Measurements from ENCODE around the gene RSRC2.
"Not testable (repeated sequence)": the region's sequence is repeated elsewhere in the genome, so short reads cannot be mapped to it uniquely, and the experiment has no call there.

Gene RSRC2

GRCh38 chr12:122516544-122517361 is 10.0 kb downstream of the RSRC2 start:
- Histone ChIP-seq H3K4me3 (ENCODE audit: low read length) (no peak overlapping the region), H3K9me3 (replicated peaks; ENCODE audit: low read length) (no peaks in the 10 kb centered on the region), H3K4me2 (ENCODE audit: low read length) (no peak overlapping the region), H3K9ac (ENCODE audit: low read depth, low read length) (no peak overlapping the region), H3K36me3 (ENCODE audit: insufficient read depth, low read length) (peaks cover 94% of the 10 kb centered on the region), H3K4me1 (ENCODE audit: control insufficient read depth, insufficient read depth, low read length) (peaks cover 19% of the 10 kb centered on the region), H3K27me3 (ENCODE audit: control insufficient read depth, insufficient read depth, low read length) (no peaks in the 10 kb centered on the region)

- Histone ChIP-seq H3K27me3 (ENCODE audit: control insufficient read depth, insufficient read depth, low read length) (no peaks in the 10 kb centered on the region), H3K9me3 (replicated peaks; ENCODE audit: low read length) (no peaks in the 10 kb centered on the region), H3K4me2 (ENCODE audit: low read length) (no peak overlapping the region), H3K4me3 (ENCODE audit: low read length) (no peak overlapping the region), H3K9ac (ENCODE audit: low read depth, low read length) (no peak overlapping the region), H3K36me3 (ENCODE audit: insufficient read depth, low read length) (peaks cover 94% of the 10 kb centered on the region), H3K4me1 (ENCODE audit: control insufficient read depth, insufficient read depth, low read length) (peaks cover 19% of the 10 kb centered on the region)
Measured at GRCh38 chr12:122515275-122515674, 11.5 kb downstream of the RSRC2 start.

GRCh38 chr12:122513660-122514059 is 13.1 kb downstream of the RSRC2 start:
- H3K9ac ChIP-seq (ENCODE audit: low read depth, low read length): no peak overlapping the region
- no peaks in the 10 kb centered on the region for H3K9me3 ChIP-seq (replicated peaks; ENCODE audit: low read length)
- H3K27me3 ChIP-seq (ENCODE audit: control insufficient read depth, insufficient read depth, low read length): no peaks in the 10 kb centered on the region
- no peak overlapping the region for H3K4me3 ChIP-seq (ENCODE audit: low read length)
- H3K4me1 ChIP-seq (ENCODE audit: control insufficient read depth, insufficient read depth, low read length): peaks cover 10% of the 10 kb centered on the region
- H3K36me3 ChIP-seq (ENCODE audit: insufficient read depth, low read length): peaks cover 94% of the 10 kb centered on the region
- H3K4me2 ChIP-seq (ENCODE audit: low read length): no peak overlapping the region

- not testable (repeated sequence) for H3K9ac ChIP-seq (ENCODE audit: low read depth, low read length); H3K9me3 ChIP-seq (replicated peaks; ENCODE audit: low read length); H3K4me2 ChIP-seq (ENCODE audit: low read length); H3K27me3 ChIP-seq (ENCODE audit: control insufficient read depth, insufficient read depth, low read length); H3K4me3 ChIP-seq (ENCODE audit: low read length); H3K4me1 ChIP-seq (ENCODE audit: control insufficient read depth, insufficient read depth, low read length)
- H3K36me3 ChIP-seq (ENCODE audit: insufficient read depth, low read length): peaks cover 96% of the 10 kb centered on the region
Measured at GRCh38 chr12:122513028-122513427, 13.7 kb downstream of the RSRC2 start.

- H3K9ac ChIP-seq (ENCODE audit: low read depth, low read length): no peak overlapping the region
- H3K4me1 ChIP-seq (ENCODE audit: control insufficient read depth, insufficient read depth, low read length): no peaks in the 10 kb centered on the region
- no peaks in the 10 kb centered on the region for H3K9me3 ChIP-seq (replicated peaks; ENCODE audit: low read length)
- H3K27me3 ChIP-seq (ENCODE audit: control insufficient read depth, insufficient read depth, low read length): no peaks in the 10 kb centered on the region
- H3K4me3 ChIP-seq (ENCODE audit: low read length): no peak overlapping the region
- H3K36me3 ChIP-seq (ENCODE audit: insufficient read depth, low read length): peaks cover 97% of the 10 kb centered on the region
- no peak overlapping the region for H3K4me2 ChIP-seq (ENCODE audit: low read length)
Measured at GRCh38 chr12:122508163-122508562, 18.6 kb downstream of the RSRC2 start.

- no peak overlapping the region for H3K4me3 ChIP-seq (ENCODE audit: low read length)
- H3K36me3 ChIP-seq (ENCODE audit: insufficient read depth, low read length): peaks cover 84% of the 10 kb centered on the region
- no peaks in the 10 kb centered on the region for H3K4me1 ChIP-seq (ENCODE audit: control insufficient read depth, insufficient read depth, low read length)
- H3K9me3 ChIP-seq (replicated peaks; ENCODE audit: low read length): no peaks in the 10 kb centered on the region
- H3K4me2 ChIP-seq (ENCODE audit: low read length): no peak overlapping the region
- no peak overlapping the region for H3K9ac ChIP-seq (ENCODE audit: low read depth, low read length)
- H3K27me3 ChIP-seq (ENCODE audit: control insufficient read depth, insufficient read depth, low read length): no peaks in the 10 kb centered on the region
Measured at GRCh38 chr12:122506393-122506938, 20.3 kb downstream of the RSRC2 start.

- no peaks in the 10 kb centered on the region for H3K9me3 ChIP-seq (replicated peaks; ENCODE audit: low read length)
- H3K4me2 ChIP-seq (ENCODE audit: low read length): no peak overlapping the region
- H3K4me3 ChIP-seq (ENCODE audit: low read length): no peak overlapping the region
- no peak overlapping the region for H3K9ac ChIP-seq (ENCODE audit: low read depth, low read length)
- peaks cover 75% of the 10 kb centered on the region for H3K36me3 ChIP-seq (ENCODE audit: insufficient read depth, low read length)
- H3K4me1 ChIP-seq (ENCODE audit: control insufficient read depth, insufficient read depth, low read length): peaks cover 4% of the 10 kb centered on the region
- H3K27me3 ChIP-seq (ENCODE audit: control insufficient read depth, insufficient read depth, low read length): no peaks in the 10 kb centered on the region
Measured at GRCh38 chr12:122505419-122506051, 21.2 kb downstream of the RSRC2 start.

GRCh38 chr12:122503783-122504590 is 22.7 kb downstream of the RSRC2 start:
- no peak overlapping the region for H3K4me3 ChIP-seq (ENCODE audit: low read length)
- H3K4me1 ChIP-seq (ENCODE audit: control insufficient read depth, insufficient read depth, low read length): peaks cover 5% of the 10 kb centered on the region
- H3K9me3 ChIP-seq (replicated peaks; ENCODE audit: low read length): no peaks in the 10 kb centered on the region
- H3K9ac ChIP-seq (ENCODE audit: low read depth, low read length): no peak overlapping the region
- no peaks in the 10 kb centered on the region for H3K27me3 ChIP-seq (ENCODE audit: control insufficient read depth, insufficient read depth, low read length)
- no peak overlapping the region for H3K4me2 ChIP-seq (ENCODE audit: low read length)
- peaks cover 59% of the 10 kb centered on the region for H3K36me3 ChIP-seq (ENCODE audit: insufficient read depth, low read length)

- Histone ChIP-seq H3K36me3 (ENCODE audit: insufficient read depth, low read length) (peaks cover 52% of the 10 kb centered on the region), H3K4me2 (ENCODE audit: low read length) (no peak overlapping the region), H3K9me3 (replicated peaks; ENCODE audit: low read length) (no peaks in the 10 kb centered on the region), H3K4me3 (ENCODE audit: low read length) (no peak overlapping the region), H3K27me3 (ENCODE audit: control insufficient read depth, insufficient read depth, low read length) (no peaks in the 10 kb centered on the region), H3K4me1 (ENCODE audit: control insufficient read depth, insufficient read depth, low read length) (peaks cover 12% of the 10 kb centered on the region), H3K9ac (ENCODE audit: low read depth, low read length) (no peak overlapping the region)
Measured at GRCh38 chr12:122503147-122503751, 23.5 kb downstream of the RSRC2 start.

GRCh38 chr12:122501489-122501989 is 25.2 kb downstream of the RSRC2 start:
- Histone ChIP-seq H3K27me3 (ENCODE audit: control insufficient read depth, insufficient read depth, low read length) (no peaks in the 10 kb centered on the region), H3K36me3 (ENCODE audit: insufficient read depth, low read length) (peaks cover 35% of the 10 kb centered on the region), H3K4me1 (ENCODE audit: control insufficient read depth, insufficient read depth, low read length) (peaks cover 17% of the 10 kb centered on the region), H3K4me2 (ENCODE audit: low read length) (peak overlapping the region; percentile 83), H3K4me3 (ENCODE audit: low read length) (peak overlapping the region; percentile 98), H3K9ac (ENCODE audit: low read depth, low read length) (peak overlapping the region; percentile 39), H3K9me3 (replicated peaks; ENCODE audit: low read length) (no peaks in the 10 kb centered on the region)

Data from skeletal muscle satellite cell (primary cell).